Measurements from ENCODE around the gene MTCH1.

DNA sequence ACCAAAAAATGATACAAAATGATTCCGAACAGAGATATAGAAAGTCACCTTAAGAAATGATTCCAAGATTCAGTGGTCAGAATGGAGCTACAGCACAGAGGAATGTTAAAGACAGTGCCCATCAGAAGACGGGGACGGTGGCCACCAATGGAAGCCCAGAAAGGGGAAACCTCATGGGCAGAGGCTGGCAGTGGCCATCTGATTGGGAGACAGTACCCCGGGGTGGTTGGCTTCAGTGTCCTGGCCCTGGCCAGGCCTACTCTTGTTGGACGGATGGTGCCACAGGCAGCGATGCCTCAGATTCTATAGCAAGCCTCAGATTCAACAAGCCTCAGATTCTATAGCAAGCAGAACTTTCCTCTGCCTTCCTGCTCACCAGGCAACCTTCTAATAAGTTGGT, 48.1 kb downstream of the MTCH1 start:
- TF ChIP-seq, protein P1, sequence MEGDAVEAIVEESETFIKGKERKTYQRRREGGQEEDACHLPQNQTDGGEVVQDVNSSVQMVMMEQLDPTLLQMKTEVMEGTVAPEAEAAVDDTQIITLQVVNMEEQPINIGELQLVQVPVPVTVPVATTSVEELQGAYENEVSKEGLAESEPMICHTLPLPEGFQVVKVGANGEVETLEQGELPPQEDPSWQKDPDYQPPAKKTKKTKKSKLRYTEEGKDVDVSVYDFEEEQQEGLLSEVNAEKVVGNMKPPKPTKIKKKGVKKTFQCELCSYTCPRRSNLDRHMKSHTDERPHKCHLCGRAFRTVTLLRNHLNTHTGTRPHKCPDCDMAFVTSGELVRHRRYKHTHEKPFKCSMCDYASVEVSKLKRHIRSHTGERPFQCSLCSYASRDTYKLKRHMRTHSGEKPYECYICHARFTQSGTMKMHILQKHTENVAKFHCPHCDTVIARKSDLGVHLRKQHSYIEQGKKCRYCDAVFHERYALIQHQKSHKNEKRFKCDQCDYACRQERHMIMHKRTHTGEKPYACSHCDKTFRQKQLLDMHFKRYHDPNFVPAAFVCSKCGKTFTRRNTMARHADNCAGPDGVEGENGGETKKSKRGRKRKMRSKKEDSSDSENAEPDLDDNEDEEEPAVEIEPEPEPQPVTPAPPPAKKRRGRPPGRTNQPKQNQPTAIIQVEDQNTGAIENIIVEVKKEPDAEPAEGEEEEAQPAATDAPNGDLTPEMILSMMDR (IDR thresholded peaks at IDR 0.05 in 8 of 11, conservative IDR thresholded peaks at IDR 0.05 in 3 of 11) = no peak
- no peak for TF ChIP-seq POLR2AphosphoS5 (IDR thresholded peaks at IDR 0.05)
